Stimulated activated CD4-positive, alpha-beta T cell treated with anti-CD3 and anti-CD28 coated beads, Interleukin-12 subunit alpha, Interleukin-12 subunit beta, amount 100 ng/mL, for 4 hours (primary cell): ENCODE data around the gene ATXN1L.
"Not testable (repeated sequence)": the region's sequence is repeated elsewhere in the genome, so short reads cannot be mapped to it uniquely, and the experiment has no call there.

Experiments
- DNase-seq: peaks from one replicate; pipeline ENCODE4 v3.0.0-alpha.2; 2020

Gene ATXN1L, protein sequence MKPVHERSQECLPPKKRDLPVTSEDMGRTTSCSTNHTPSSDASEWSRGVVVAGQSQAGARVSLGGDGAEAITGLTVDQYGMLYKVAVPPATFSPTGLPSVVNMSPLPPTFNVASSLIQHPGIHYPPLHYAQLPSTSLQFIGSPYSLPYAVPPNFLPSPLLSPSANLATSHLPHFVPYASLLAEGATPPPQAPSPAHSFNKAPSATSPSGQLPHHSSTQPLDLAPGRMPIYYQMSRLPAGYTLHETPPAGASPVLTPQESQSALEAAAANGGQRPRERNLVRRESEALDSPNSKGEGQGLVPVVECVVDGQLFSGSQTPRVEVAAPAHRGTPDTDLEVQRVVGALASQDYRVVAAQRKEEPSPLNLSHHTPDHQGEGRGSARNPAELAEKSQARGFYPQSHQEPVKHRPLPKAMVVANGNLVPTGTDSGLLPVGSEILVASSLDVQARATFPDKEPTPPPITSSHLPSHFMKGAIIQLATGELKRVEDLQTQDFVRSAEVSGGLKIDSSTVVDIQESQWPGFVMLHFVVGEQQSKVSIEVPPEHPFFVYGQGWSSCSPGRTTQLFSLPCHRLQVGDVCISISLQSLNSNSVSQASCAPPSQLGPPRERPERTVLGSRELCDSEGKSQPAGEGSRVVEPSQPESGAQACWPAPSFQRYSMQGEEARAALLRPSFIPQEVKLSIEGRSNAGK

DNA sequence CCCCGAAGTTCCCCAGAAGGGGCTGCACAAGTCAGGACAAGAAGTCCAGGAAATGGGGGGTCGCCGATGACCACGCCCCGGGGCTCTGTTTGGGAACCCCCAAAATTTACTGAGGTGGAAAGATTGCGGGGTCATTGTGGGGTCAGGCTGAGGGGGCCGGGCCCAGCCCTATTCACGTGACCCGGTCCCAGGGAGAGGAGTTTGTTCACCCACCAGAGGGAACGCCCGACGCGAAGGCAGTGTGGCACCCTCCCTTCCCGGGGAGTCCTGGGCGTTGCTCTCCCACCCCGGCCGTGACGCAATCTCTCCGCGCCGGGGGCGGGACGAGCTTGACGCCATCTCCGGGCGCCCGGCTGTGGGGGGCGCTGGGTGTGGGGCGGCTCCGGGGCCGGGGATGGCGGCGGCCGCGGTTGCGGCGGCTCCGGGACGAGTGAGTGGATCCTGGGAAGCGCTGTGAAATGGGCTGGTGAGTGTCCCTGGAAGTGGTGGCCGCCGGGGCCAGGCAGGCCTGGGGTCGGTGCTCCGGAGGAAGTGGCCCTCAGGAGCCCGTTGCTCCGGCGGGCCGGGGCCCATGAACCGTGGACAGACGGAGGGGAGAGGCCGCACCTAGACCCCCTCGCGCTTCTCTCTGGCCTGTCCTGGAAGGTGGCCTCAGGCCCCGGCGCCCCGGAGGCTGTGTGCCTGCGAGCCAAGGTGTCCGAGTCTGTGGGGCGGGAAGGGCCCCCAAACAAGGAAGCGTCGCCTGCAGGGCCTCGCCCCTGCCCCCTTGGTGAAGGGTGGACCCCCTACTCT lies at the start of gene ATXN1L:
ATXN1L (plus strand) TSS at position 338 of the 792 bp plus-strand sequence. CDS start 3,765 bp downstream, outside the sequence.
- peak; percentile 93 for DNase-seq

DNA sequence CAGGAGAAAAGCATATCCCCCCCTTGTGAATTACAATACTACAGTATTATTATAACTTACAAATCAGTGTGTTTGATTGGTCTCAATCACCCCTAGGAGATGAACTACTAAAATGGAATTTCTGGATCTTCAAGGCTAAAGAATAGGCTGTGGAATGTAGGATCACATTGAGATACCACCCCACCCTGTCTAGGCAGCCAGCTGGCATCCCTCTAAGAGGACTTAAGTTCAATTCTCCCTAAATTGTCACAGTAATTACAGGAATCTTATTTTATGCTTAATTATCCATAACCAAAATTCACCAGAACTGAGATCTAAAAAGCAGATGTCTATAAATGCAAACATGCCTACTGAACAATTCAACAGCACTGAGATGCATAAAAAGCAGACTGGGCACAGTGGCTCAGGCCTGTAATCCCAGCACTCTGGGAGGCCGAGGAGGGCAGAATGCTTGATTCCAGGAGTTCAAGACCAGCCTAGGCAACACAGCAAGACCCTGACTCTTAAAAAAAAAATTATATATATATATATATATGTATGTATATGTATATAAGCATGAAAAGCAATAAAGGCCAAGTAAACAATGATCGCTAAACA lies 49.2 kb upstream of the ATXN1L start:
- DNase-seq: no peak

DNA sequence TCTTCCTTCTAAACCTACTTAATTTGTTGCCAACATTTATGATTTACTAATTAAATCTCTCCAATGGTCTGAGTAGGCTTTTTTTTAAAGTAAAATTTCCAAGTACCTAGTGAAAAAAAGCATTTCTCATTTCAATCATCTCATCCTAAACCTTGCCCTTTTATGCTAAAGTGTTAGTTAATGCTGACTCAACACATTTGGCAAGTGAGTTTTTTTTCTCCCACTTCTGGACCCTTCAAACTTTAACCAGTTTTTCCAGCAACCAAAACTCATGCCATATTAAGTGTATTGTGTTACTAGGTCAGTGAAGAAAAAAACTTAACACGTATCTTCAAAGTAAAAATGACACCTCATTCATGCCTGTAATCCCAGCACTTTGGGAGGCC lies 42.5 kb upstream of the ATXN1L start:
- DNase-seq: no peak

DNA sequence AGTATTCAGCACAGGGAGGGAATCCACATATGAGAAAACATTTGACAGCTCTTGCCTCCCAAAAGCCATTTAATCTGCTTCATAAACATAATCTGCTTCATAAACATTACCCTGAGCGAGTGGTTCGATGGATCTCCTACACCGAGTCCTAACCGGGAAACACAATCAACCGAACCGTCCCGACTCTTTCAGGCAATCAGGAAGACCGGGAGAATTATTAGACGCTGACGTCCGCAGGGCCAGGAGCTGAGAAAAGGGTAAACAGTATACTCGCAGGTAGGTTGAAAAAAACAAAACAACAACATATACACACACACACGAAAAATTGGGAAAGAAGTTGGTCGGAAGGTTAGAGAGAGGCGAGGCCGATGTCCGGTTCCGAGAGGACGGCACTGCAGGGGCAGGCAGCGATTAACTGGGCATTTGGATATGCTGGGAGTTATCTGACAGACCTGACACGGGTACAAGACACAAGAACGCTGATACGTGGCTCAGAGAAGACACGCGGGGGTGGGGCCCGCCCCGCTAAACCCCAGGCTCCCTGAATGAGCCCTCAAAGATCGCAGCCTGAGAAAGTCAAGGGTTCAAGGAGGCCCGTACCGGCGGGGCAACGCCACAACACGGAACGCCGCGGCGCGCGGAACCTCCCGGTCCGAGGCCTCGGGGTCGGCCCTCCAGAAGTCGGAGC lies 37.7 kb upstream of the ATXN1L start:
- DNase-seq: peak; percentile 59

DNA sequence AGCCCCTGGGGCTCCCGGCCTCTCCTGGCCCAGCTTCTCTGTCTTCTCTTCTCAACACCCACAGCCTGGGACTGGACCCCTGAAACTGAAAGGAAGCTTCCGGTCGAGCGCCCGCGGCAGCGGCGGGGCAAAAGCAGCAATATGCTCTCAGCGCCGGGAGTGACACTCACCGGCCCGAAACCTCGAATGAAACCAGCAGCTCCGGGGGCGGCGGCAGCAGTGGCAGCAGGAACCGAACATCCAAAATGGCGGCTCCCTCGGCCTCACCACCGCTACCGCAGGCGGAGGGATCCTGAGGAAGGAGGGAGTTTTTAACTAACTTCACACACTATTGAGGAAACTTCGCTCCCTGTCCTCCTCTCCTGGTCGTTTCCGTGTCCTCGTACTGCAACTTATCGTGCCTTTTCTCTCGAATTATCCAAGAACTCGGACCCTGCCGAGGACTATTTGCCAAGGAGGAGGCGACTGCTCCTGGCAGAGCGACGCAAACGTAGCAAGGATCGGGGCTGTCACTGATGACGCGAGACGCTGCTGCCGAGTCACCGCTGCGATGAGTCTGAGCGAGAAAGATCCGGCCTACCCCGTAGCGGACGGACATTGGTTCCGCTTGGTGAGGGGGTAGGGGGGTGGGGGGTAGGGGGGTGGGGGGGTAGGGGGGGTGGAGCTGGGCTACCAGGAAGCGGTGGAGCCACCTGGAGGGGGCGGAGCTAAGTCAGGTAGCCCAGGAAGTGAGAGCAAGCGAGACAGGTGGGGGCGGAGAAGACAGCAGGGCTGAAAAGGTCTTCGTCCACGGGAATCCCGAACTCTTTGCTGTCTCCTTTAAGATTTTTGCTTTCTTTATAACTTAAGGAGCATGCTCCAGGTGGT lies 37.0 kb upstream of the ATXN1L start, which contains the start of gene AP1G1:
AP1G1 (minus strand) TSS at position 242 of the 867 bp plus-strand sequence. CDS start 19,355 bp downstream, outside the sequence.
- peak; percentile 86 for DNase-seq

DNA sequence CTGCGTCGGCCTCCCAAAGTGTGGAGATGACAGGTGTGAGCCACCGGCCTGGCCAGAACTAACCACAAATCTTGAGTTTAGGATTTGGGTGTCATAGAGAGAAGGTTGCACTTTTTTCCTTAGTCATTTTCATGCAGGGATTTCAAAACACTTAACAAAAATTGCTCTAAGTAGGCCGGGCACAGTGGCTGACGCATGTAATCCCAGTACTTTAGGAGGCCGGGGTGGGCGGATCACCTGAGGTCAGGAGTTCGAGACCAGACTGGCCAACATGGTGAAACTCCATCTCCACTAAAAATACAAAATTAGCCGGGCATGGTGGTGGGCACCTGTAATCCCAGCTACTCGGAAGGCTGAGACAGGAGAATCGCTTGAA lies 35.6 kb upstream of the ATXN1L start:
- not testable (repeated sequence) for DNase-seq

DNA sequence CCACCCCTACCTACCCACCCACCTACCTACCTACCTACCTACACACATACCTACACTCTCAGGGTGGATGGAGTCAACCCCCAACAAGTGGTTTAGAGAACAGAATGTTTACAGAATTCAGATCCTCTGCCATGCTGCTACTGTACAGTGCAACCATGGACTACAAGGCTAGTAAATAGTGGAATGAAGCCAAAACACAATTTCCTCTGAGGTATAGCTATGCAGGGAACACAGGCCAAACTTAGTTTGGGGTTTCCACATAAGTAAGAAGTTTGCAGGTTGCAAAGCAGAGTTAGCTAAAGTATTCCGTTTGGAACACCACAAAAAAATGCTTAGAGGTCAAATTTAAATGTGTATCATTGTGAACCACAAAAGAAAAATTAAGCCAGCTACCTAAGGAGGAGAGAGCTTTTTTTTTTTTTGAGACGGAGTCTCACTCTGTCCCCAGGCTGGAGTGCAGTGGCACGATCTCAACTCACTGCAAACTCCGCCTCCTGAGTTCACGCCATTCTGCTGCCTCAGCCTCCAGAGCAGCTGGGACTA lies 34.4 kb upstream of the ATXN1L start:
- no peak for DNase-seq

DNA sequence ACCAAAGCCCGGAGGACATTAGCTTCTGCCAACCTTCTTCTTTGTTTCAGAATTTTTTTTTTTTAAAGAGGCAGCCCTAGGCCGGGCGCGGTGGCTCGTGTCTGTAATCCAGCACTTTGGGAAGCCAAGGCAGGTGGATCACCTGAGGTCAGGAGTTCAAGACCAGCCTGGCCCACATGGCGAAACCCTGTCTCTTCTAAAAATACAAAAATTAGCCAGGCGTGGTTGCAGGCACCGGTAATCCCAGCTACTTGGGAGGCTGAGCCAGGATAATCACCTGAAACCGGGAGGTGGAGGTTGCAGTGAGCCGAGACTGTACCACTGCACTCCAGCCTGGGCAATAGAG lies 28.6 kb upstream of the ATXN1L start:
- DNase-seq: not testable (repeated sequence)

DNA sequence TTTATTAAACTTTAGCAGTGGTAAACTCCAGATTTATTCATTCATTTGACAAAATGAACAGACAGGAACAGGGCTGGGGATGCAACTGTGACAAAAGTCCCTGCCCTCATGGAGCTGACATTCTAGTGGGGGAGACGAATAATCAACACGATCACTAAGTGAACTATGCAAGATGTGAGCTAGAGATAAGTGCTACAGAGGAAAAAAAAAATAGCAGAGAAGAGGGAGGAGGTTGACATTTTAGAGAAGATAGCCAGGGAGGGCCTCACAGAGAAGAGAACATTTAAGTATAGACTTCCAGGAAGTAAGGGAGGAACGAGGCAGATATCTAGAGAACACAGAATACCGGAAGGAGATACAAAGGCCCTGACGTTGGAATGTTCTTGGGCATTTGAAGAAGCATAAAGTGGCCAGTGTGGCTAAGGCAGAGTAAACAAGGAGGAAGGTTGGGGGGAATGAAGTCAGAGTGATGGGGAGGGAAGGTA lies 19.2 kb upstream of the ATXN1L start:
- no peak for DNase-seq

DNA sequence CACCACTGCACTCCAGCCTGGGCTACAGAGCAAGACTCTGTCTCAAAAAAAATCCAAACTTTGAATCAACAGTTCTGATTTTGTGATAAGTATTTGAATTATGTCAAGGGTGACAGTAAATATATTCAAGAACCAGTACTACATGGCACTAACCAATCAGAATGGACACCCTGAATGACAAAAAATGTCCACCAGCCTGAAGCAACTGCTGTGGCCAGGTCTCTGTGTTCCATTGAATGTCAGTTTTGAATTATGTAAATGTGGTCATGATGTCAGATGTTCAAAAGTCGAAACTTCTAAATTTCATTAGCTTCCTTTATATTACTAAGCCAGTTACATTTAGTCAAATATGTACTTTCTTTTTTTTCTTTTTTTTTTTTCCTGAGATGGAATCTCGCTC lies 15.4 kb upstream of the ATXN1L start:
- no peak for DNase-seq

DNA sequence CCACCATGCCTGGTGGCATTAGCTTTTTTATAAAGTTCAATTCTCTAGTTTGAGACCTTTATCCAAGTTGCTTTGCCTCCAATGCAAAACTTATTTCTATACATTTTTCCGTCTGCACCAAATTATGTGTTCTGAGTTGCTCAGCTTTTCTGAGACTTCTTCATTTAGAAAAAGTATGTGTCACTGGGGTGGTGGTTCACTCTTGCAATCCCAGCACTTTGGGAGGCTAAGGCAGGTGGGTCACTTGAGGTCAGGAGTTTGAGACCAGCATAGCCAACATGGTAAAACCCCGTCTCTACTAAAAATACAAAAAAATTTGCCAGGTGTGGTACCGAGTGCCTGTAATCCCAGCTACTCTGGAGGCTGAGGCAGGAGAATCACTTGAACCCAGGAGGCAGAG lies 14.1 kb upstream of the ATXN1L start:
- not testable (repeated sequence) for DNase-seq

DNA sequence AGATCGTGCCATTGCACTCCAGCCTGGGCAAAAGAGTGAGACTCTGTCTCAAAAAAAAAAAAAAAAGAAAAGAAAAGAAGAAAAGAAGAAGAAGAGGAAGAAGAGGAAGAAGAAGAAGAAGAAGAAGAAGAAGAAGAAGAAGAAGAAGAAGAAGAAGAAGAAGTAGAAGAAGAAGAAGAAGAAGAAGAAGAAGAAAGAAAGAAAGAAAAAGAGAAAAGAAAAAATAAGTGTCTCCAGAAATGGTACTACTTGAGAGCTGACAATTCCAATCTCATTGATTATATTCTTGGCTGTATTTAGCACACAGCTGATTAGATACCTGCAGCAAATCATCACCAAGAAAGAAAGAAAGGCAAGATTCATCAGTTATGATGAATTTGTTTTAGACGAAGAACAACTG lies 13.7 kb upstream of the ATXN1L start:
- DNase-seq: not testable (repeated sequence)

DNA sequence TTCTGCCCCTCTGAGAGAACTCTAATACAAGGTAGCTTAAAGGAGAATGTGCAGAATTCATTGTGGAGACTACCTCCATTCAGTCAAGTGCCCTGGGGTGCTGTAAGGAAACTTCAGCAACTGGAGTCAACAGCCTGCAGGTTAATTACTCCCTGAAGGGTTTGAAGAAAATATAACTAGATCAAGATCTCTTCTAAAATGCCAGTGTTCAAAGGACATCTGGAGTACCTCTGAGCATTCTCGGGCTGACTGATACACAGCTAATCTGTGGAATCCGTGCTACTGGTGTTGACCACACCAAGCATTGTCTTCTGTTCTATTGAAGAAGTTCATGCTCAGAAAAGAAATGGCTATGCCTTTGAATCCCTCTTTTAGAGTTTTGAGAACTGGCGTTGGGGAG lies 11.5 kb upstream of the ATXN1L start:
- no peak for DNase-seq

DNA sequence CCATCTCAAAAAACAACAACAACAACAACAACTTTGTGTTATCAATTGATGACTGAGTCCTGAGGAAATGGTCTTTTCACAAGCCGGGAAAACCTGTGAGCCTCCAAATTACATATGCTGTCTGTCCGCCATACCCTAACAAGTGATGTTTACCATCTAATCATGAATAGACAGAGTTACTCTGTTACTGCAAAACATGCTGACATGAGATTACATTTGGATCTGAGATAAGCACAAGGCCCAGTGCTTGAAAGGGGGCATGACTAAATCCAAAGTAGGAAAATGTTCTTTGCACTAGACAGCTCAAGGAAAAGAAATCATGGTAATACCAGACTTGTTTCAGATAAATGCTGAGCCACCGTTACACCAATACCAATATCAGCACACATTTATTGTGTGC lies 8.6 kb upstream of the ATXN1L start:
- no peak for DNase-seq

DNA sequence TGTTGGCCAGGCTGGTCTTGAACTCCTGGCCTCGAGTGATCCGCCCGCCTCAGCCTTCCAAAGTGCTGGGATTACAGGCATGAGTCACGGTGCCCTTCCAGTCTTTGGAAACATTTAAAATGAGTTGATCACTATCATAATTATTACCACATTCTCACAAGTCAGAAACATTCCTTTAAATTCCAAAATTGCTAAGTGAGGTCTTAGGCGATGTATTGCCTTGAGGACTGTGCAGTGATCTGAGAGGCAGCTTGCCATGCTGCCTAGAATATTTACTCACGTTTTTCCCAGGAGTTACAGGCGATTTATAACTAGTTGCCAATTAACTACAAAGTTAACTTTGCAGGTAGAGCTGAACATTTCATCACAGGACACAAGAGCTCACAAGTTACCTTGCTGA lies 5.7 kb upstream of the ATXN1L start:
- DNase-seq: no peak

DNA sequence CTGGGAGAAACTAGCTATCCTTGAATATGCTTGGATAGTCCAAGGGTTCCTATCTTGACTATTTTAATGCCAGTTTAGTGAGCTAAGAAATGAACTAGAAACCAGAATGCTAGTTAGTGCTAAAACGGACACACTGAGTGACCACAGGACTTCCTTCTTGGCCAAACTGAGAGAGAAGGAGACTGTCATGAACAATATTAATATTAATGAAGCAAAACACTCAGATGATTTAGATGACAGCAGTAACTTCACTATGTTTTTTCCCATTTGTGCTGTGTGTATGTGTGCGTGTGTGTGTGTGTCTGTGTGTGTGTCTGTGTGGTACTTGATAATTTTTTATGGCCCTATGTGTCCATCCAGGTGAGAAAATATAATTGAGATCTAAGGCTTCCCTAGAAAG lies 2.2 kb upstream of the ATXN1L start:
- no peak for DNase-seq

DNA sequence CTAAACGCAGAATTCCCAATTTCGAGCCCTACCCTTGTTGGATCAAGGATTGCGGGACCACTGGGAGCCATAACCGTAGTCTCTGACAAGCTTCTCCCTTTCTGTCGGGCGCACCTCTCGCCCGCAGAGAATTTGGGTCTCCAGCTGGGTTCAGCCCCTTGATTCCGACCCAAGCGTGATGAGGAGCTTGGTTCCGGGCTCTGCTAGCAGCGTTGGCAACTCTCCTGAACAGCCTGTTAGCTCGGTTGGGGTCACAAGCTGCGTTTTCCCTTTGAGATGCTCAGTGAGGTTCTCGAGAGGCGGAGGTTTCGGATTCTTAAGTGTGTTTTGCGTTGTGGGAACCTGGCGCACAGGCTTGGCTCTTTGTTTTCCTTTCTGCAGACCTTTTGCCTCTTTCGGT lies 655 bp downstream of the ATXN1L start:
- no peak for DNase-seq

DNA sequence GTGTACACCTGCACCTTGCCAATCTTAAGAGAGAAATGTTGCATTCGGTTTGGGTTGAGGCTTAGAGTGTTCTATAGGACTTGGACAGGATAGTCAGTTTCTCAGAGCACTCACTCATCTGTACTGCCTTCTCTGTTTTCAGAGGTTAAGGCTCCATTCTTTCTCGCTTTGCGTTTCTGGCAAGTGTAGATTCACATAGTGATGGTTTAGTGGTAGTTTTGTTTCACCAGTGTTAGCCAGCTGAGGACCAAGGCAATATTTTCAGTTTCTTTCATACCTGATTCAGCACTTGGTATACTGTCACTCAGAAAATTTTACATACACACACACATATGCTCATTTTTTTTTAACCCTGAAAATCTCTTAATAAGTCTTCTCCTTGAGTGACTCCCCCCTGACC lies 1.3 kb downstream of the ATXN1L start:
- no peak for DNase-seq

DNA sequence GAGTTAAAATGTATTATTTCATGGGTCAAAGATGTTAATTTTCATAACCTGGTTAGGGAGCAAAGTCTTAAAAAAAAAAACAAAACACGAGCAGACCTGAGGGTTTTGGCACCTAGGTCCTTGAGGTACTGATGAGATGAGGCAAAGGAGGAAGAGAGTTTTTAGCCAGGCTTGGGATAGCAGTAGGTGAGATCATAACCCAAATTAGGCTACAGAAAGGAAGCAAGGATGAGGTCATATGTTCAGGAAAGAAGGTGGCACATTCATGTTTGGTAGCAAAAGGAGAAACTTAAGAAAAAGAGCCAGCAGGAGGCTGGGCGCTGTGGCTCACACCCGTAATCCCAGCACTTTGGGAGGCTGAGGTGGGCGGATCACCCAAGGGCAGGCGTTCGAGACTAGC lies 2.8 kb downstream of the ATXN1L start:
- DNase-seq: no peak

DNA sequence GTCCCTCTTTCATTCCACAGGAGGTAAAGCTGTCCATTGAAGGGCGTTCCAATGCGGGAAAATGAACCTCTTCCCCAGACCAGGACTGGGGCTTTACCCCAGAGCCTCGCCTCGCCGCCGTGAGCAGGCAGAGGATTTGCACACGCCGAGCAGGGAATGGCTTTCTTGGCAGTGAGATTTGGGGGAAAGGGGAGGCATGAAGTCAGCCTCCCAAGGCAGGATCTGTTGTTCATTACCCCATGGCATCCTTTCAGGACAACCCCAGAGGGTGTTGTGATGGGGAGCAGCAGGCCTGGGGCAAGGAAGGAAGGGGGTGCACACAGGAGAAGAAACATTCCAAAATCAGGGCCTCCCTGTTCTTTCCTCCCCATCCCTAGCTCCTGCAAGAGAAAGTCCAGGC lies 6.0 kb downstream of the ATXN1L start:
- DNase-seq: no peak

DNA sequence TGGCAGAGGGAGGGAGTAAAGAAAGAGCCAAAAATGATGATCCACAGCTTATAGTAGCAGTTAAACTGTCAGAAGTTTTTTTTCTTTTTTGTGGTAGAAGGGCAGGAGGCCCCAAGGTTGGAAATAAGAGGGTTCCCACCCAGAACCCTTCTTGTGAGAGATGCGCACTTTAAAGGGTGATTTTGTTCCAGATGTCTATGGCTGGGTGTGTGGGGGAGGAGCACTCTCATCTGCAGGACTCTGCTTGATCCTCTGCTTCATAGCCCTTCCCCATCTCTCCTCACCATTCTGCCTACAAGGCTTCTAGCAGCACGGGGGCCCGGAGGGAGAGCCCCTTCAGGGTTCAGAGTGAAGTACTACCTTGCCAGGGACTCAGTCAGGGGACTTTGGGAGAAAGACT lies 6.4 kb downstream of the ATXN1L start:
- DNase-seq: no peak
